Ascending aorta (tissue), 2 donors: Measurements from ENCODE around the gene ACMSD. TPM values are rescaled to one million over a fixed set of nuclear protein-coding genes. Genes with fewer than 3 reads are reported as not detected.

Source experiments
- DNase-seq, 2 donors: peaks; one replicate each; pipeline ENCODE4 v3.0.0-alpha.2; 2019; ENCODE audit warnings: low spot score in 2 of 2
- H3K27ac ChIP-seq, 2 donors: fragments of 200-600 bp; sonication (generic); one replicate each; pipeline ENCODE4 v1.5.1; 2016 to 2017; ENCODE audit warnings: mild to moderate bottlenecking in 1 of 2
- H3K27me3 ChIP-seq: fragments of 200-600 bp; sonication (generic); one replicate; pipeline ENCODE4 v1.5.1; 2017
- H3K36me3 ChIP-seq, 2 donors: fragments of 200-600 bp; sonication (generic); one replicate each; pipeline ENCODE4 v1.5.1; 2016
- H3K4me1 ChIP-seq, 2 donors: fragments of 200-600 bp; sonication (generic); one replicate each; pipeline ENCODE4 v1.5.1; 2016 to 2017; ENCODE audit warnings: mild to moderate bottlenecking in 1 of 2
- H3K4me3 ChIP-seq, 2 donors: fragments of 200-600 bp; sonication (generic); one replicate each; pipeline ENCODE4 v1.5.1; 2016 to 2017; ENCODE audit warnings: mild to moderate bottlenecking in 1 of 2
- H3K9me3 ChIP-seq, 2 donors: fragments of 200-600 bp; sonication (generic); one replicate each; pipeline ENCODE4 v1.5.1; 2016
- CTCF ChIP-seq, 3 experiments: fragments of 200-600 bp in 2 of 3; fragments of 450-650 bp in 1 of 3; sonication (generic) in 2 of 3; IDR thresholded peaks; one replicate each; pipeline ENCODE4 v1.5.1; 2016 to 2019; ENCODE audit warnings: antibody characterized with exemption in 3 of 3, mild to moderate bottlenecking in 1 of 3, moderate library complexity in 1 of 3
- intact Hi-C: fragments of 100-400 bp; cut with DNase I; formaldehyde crosslinking; loops from one replicate; pipeline ENCODE4 v1.15.1; 2023
- total RNA-seq: library from RNA; depleted of rRNA; stranded (reverse); fragments of >200 nt; gene quantifications from one replicate; pipeline ENCODE4 v1.1.0, GENCODE V29; 2016

The ACMSD gene
- total RNA-seq, 1 donor from 2014 or later: not detected

DNA sequence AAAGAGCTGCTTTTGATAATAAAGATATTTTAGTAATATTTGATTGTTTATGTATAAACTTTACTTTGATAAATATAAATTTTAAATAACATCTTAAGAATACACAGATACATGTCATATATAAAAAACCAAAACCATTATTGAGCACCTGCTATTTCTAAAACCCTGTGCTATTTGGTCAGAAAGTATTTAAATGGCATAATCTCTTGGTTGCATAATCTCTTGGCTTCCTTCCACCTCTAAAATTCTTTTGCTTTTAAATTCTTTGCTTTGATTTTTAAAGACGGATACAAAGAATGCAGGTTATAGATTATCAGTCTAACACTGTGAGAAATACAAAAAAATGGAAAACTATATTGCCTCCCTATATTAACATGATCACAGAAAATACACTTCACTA lies 36.9 kb downstream of the ACMSD start:
- H3K4me3 ChIP-seq: no peak overlapping the region
- no peaks in the 10 kb centered on the region for H3K4me1 ChIP-seq
- intact Hi-C loops: no loop called here
- no peak for TF ChIP-seq CTCF (IDR thresholded peaks at IDR 0.05)
- no peaks in the 10 kb centered on the region for H3K36me3 ChIP-seq
- H3K27ac ChIP-seq: no peak overlapping the region
- H3K9me3 ChIP-seq: peaks cover 0 to 7% of the 10 kb centered on the region in 2 donors
- no peaks in the 10 kb centered on the region for H3K27me3 ChIP-seq
- no peak for DNase-seq

GRCh38 chr2:134882773-134883172 lies 44.4 kb downstream of the ACMSD start:
- no peak for TF ChIP-seq CTCF (IDR thresholded peaks at IDR 0.05)
- H3K4me1 ChIP-seq: no peaks in the 10 kb centered on the region
- no peaks in the 10 kb centered on the region for H3K27me3 ChIP-seq
- peaks cover 0 to 7% of the 10 kb centered on the region in 2 donors for H3K9me3 ChIP-seq
- intact Hi-C loops: no loop called here
- no peak for DNase-seq
- H3K36me3 ChIP-seq: no peaks in the 10 kb centered on the region
- H3K4me3 ChIP-seq: no peak overlapping the region
- H3K27ac ChIP-seq: no peak overlapping the region

- Histone ChIP-seq H3K4me1 (no peaks in the 10 kb centered on the region), H3K27ac (no peak overlapping the region), H3K36me3 (no peaks in the 10 kb centered on the region), H3K9me3 (no peaks in the 10 kb centered on the region), H3K27me3 (no peaks in the 10 kb centered on the region), H3K4me3 (no peak overlapping the region)
- intact Hi-C loops: no loop called here
- TF ChIP-seq CTCF (IDR thresholded peaks at IDR 0.05): no peak
- no peak for DNase-seq
Measured at GRCh38 chr2:134883552-134884293, 45.3 kb downstream of the ACMSD start.

GRCh38 chr2:134884435-134884834 lies 46.0 kb downstream of the ACMSD start:
- no peak for DNase-seq
- Histone ChIP-seq H3K27me3 (no peaks in the 10 kb centered on the region), H3K4me1 (no peaks in the 10 kb centered on the region), H3K27ac (no peak overlapping the region), H3K4me3 (no peak overlapping the region), H3K36me3 (no peaks in the 10 kb centered on the region), H3K9me3 (no peaks in the 10 kb centered on the region)
- no peak for TF ChIP-seq CTCF (IDR thresholded peaks at IDR 0.05)
- intact Hi-C loops: no loop called here

- H3K27me3 ChIP-seq: no peaks in the 10 kb centered on the region
- H3K4me3 ChIP-seq: no peak overlapping the region
- no peaks in the 10 kb centered on the region for H3K4me1 ChIP-seq
- intact Hi-C loops: no loop called here
- no peaks in the 10 kb centered on the region for H3K9me3 ChIP-seq
- DNase-seq: no peak
- no peak for TF ChIP-seq CTCF (IDR thresholded peaks at IDR 0.05)
- H3K36me3 ChIP-seq: no peaks in the 10 kb centered on the region
- no peak overlapping the region for H3K27ac ChIP-seq
Measured at GRCh38 chr2:134892282-134893035, 54.0 kb downstream of the ACMSD start.
